ENCODE data around the gene TMC2. TPM values are rescaled to one million over a fixed set of nuclear protein-coding genes. Genes with fewer than 3 reads are reported as not detected.
A peak's percentile ranks its signal among the peaks of the same experiment; 100 is the strongest.

Gene TMC2
- total RNA-seq, 1 experiment from 2014 or later: not detected

DNA sequence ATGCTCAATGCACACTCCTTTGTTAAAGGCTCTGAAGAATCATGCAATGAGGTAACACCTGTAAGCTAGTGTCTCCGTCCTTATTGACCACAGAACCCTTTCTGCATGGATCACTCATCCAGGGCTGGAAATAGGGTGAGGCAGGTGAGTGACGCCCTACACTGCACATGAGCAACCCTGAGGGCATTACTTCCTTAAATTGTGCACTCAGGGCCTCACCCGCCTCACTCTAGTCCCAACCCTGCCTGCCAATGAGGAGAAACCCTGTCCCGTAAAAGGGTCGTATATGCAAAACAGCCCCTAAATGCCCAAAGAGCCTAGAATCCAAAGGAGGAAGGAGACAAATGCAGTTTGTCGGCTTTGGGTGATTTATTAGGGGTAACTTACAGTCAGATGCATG lies 82.4 kb downstream of the TMC2 start:
- Histone ChIP-seq H3K27ac (ENCODE audit: low read length) (no peak overlapping the region), H3K4me3 (ENCODE audit: low read length) (no peak overlapping the region), H3K9me3 (ENCODE audit: low read length) (no peaks in the 10 kb centered on the region), H3K36me3 (ENCODE audit: insufficient read depth, low read length) (no peaks in the 10 kb centered on the region), H3K79me2 (ENCODE audit: low read length) (no peaks in the 10 kb centered on the region), H2AFZ (ENCODE audit: low read length) (peak overlapping the region; percentile 49; the same call in 1 of the 2 replicates), H3K9me2 (replicated peaks; ENCODE audit: insufficient read depth, low read length) (no peaks in the 10 kb centered on the region), H3K4me1 (ENCODE audit: low read length) (peaks cover 23% of the 10 kb centered on the region), H3K4me2 (ENCODE audit: low read depth, low read length, poor library complexity, severe bottlenecking) (no peak overlapping the region), H3K27me3 (ENCODE audit: low read length) (no peaks in the 10 kb centered on the region), H3K9ac (ENCODE audit: low read length) (no peak overlapping the region), H4K20me1 (ENCODE audit: insufficient read depth, low read depth, low read length) (no peaks in the 10 kb centered on the region)
- DNase-seq: peak; percentile 60

DNA sequence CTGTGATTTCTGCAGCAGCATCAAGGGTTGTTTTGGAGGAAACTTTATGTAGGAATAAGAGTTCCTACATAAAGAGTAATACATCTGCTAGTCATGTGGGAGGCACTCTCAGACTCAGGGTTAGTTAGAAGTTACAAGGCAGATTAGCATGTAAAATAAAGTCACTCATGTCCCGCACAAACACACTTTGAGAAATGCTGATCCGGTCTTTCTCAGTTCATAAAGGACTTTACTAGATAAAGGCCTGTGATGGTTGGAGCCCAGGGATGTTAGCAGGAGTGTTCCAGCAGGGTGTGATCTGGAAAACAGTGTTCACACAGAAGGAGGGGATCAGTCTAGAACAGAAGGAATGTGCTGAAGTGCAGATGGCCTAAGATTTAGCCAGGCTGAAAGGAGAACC lies 83.0 kb downstream of the TMC2 start:
- Histone ChIP-seq H3K9me2 (replicated peaks; ENCODE audit: insufficient read depth, low read length) (no peaks in the 10 kb centered on the region), H3K4me3 (ENCODE audit: low read length) (no peak overlapping the region), H3K4me2 (ENCODE audit: low read depth, low read length, poor library complexity, severe bottlenecking) (no peak overlapping the region), H3K4me1 (ENCODE audit: low read length) (peaks cover 23% of the 10 kb centered on the region), H3K36me3 (ENCODE audit: insufficient read depth, low read length) (no peaks in the 10 kb centered on the region), H3K9me3 (ENCODE audit: low read length) (no peaks in the 10 kb centered on the region), H4K20me1 (ENCODE audit: insufficient read depth, low read depth, low read length) (no peaks in the 10 kb centered on the region), H3K27me3 (ENCODE audit: low read length) (no peaks in the 10 kb centered on the region), H3K9ac (ENCODE audit: low read length) (no peak overlapping the region), H3K79me2 (ENCODE audit: low read length) (no peaks in the 10 kb centered on the region), H2AFZ (ENCODE audit: low read length) (0 out of 2 replicates have a peak overlapping the region, but pooled peaks have one; percentile 16), H3K27ac (ENCODE audit: low read length) (no peak overlapping the region)
- no peak for DNase-seq

DNA sequence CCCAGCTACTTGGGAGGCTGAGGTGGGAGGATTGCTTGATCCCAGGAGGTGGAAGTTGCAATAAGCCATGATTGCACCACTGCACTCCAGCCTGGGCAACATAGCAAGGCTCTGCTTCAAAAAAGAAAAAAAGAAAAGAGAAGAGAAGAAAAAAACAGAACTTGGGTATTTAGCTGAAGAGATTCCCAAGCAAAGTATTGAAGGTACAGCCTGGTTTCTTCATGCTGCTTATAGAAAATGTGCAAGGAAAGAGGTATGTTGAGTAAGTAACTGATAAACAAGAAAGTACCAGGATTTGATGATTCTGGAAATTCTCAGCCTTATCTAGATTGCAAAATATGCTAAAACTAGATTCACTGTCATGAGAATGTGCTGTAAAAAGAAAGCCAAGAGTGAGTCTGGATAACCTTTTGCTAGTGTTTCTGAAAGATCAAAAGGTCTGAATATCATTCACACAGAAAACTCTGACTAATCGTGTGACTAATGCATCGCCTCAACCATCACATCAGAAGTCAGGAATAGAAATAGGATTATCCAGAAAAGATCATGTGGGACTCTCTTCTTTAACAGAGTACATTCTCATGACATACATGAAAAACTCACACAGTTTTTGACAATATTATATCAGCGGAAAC lies 83.7 kb downstream of the TMC2 start:
- H3K9me3 ChIP-seq (ENCODE audit: low read length): no peaks in the 10 kb centered on the region
- no peaks in the 10 kb centered on the region for H3K36me3 ChIP-seq (ENCODE audit: insufficient read depth, low read length)
- DNase-seq: no peak
- H3K9me2 ChIP-seq (replicated peaks; ENCODE audit: insufficient read depth, low read length): no peaks in the 10 kb centered on the region
- H3K27ac ChIP-seq (ENCODE audit: low read length): no peak overlapping the region
- H3K4me2 ChIP-seq (ENCODE audit: low read depth, low read length, poor library complexity, severe bottlenecking): no peak overlapping the region
- no peak overlapping the region for H3K9ac ChIP-seq (ENCODE audit: low read length)
- H2AFZ ChIP-seq (ENCODE audit: low read length): no peak overlapping the region
- no peaks in the 10 kb centered on the region for H3K27me3 ChIP-seq (ENCODE audit: low read length)
- H3K79me2 ChIP-seq (ENCODE audit: low read length): no peaks in the 10 kb centered on the region
- no peak overlapping the region for H3K4me3 ChIP-seq (ENCODE audit: low read length)
- H3K4me1 ChIP-seq (ENCODE audit: low read length): peaks cover 23% of the 10 kb centered on the region
- no peaks in the 10 kb centered on the region for H4K20me1 ChIP-seq (ENCODE audit: insufficient read depth, low read depth, low read length)

DNA sequence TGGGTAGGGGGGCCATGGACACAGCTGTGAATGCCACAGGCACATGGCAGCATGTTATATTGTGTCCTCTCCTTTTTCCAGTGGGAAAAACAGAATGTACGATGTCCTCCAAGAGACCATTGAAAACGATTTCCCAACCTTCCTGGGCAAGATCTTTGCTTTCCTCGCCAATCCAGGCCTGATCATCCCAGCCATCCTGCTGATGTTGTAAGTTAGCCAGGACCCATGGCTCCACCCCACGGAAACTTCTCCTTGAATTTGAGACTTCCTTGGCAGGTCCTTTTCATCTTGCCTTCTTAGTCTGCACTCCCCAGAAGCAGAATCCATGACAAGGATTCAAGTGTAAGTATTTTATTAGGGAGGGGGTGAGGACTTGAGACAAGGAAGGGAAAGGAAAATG lies 87.8 kb downstream of the TMC2 start:
- no peak for DNase-seq
- Histone ChIP-seq H3K36me3 (ENCODE audit: insufficient read depth, low read length) (no peaks in the 10 kb centered on the region), H3K27me3 (ENCODE audit: low read length) (no peaks in the 10 kb centered on the region), H3K79me2 (ENCODE audit: low read length) (no peaks in the 10 kb centered on the region), H2AFZ (ENCODE audit: low read length) (no peak overlapping the region), H3K4me1 (ENCODE audit: low read length) (no peaks in the 10 kb centered on the region; the same call in 1 of the 2 replicates), H3K9me3 (ENCODE audit: low read length) (no peaks in the 10 kb centered on the region), H3K27ac (ENCODE audit: low read length) (no peak overlapping the region), H3K4me2 (ENCODE audit: low read depth, low read length, poor library complexity, severe bottlenecking) (no peak overlapping the region), H3K9ac (ENCODE audit: low read length) (no peak overlapping the region), H4K20me1 (ENCODE audit: insufficient read depth, low read depth, low read length) (no peaks in the 10 kb centered on the region), H3K9me2 (replicated peaks; ENCODE audit: insufficient read depth, low read length) (no peaks in the 10 kb centered on the region), H3K4me3 (ENCODE audit: low read length) (no peak overlapping the region)

DNA sequence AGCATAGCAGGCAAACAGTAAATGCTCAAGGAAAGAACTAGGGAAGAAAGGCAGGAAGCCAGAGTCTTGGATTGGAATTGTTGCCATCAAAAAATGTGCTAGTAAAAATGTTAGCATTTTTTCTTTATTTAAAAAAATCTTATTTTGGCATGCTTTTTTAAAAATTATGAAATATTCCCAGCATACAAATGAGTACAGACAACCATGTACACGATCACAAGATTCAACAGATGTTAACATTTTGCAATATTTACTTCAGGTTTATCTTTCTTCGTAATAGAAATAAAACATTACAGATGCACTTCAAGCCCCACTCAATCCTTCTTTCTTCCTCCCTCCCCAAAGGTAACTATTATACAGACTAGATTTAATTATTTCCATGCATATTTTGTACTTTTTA lies 88.7 kb downstream of the TMC2 start:
- no peak for DNase-seq
- Histone ChIP-seq H4K20me1 (ENCODE audit: insufficient read depth, low read depth, low read length) (no peaks in the 10 kb centered on the region), H3K9me3 (ENCODE audit: low read length) (no peaks in the 10 kb centered on the region)

DNA sequence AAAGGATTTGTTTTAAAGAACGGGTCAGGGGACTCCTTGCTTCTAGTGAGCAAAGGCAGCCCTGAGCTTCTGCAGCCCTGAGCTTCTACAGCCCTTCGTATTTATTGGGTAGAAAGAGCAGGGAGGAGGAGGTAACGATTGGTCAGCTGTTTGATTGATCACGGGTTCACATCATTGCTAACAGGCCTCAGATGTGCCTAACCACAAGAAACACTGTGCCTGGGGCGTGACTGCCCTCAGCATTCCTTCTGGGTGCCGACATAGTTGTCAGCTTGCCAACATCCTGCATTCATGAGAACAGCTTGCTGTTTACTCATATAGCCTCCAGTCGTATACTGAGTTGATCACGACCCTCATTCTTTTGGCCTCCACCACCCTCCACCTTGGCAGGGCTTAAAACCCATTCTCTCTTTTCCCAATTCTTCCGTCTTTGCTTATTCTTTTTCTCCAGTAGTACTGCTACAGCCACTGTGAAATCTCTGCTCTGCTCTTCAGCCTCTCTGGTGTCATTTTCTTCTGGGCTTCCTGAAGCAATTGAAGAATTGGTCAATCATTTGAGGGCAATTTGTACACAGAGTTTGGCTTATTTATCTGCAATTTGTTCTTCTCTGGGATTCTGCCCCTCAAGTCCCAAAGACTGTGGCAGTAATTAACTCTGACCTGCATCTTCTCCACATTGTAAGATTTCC lies 90.6 kb downstream of the TMC2 start:
- H2AFZ ChIP-seq (ENCODE audit: low read length): no peak overlapping the region
- H3K9me2 ChIP-seq (replicated peaks; ENCODE audit: insufficient read depth, low read length): no peaks in the 10 kb centered on the region
- H3K79me2 ChIP-seq (ENCODE audit: low read length): no peaks in the 10 kb centered on the region
- H3K4me2 ChIP-seq (ENCODE audit: low read depth, low read length, poor library complexity, severe bottlenecking): no peak overlapping the region
- no peaks in the 10 kb centered on the region for H3K4me1 ChIP-seq (ENCODE audit: low read length)
- H3K36me3 ChIP-seq (ENCODE audit: insufficient read depth, low read length): no peaks in the 10 kb centered on the region
- H3K27me3 ChIP-seq (ENCODE audit: low read length): no peaks in the 10 kb centered on the region
- no peaks in the 10 kb centered on the region for H4K20me1 ChIP-seq (ENCODE audit: insufficient read depth, low read depth, low read length)
- no peaks in the 10 kb centered on the region for H3K9me3 ChIP-seq (ENCODE audit: low read length)
- H3K9ac ChIP-seq (ENCODE audit: low read length): no peak overlapping the region
- DNase-seq: no peak
- no peak overlapping the region for H3K27ac ChIP-seq (ENCODE audit: low read length)
- no peak overlapping the region for H3K4me3 ChIP-seq (ENCODE audit: low read length)

More for the DNA sequence above, 88.7 kb downstream of the TMC2 start:
- Histone ChIP-seq H2AFZ (ENCODE audit: low read length) (no peak overlapping the region), H3K4me1 (ENCODE audit: low read length) (no peaks in the 10 kb centered on the region), H3K4me2 (ENCODE audit: low read depth, low read length, poor library complexity, severe bottlenecking) (no peak overlapping the region), H3K4me3 (ENCODE audit: low read length) (no peak overlapping the region), H3K27me3 (ENCODE audit: low read length) (no peaks in the 10 kb centered on the region), H3K79me2 (ENCODE audit: low read length) (no peaks in the 10 kb centered on the region), H3K27ac (ENCODE audit: low read length) (no peak overlapping the region), H3K9ac (ENCODE audit: low read length) (no peak overlapping the region), H3K9me2 (replicated peaks; ENCODE audit: insufficient read depth, low read length) (no peaks in the 10 kb centered on the region), H3K36me3 (ENCODE audit: insufficient read depth, low read length) (no peaks in the 10 kb centered on the region)

DNA sequence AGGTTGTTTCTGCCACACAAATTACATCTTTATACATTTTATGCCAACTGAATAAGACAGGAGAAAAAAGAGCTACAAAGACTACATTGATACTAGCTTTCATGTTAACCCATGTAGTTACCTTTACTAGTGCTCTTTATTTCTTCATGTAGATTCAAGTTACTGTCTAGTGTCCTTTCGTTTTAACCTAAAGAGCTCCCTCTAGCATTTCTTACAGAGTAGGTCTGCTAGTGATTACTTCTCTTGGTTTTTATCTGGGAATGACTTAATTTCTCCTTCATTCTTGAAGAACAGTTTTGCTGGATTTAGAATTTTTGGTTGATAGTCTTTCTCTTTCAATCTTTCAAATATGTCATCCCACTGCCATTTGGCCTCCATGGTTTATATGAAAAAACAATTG lies 94.9 kb downstream of the TMC2 start:
- Histone ChIP-seq H3K9me3 (ENCODE audit: low read length) (no peaks in the 10 kb centered on the region), H3K4me2 (ENCODE audit: low read depth, low read length, poor library complexity, severe bottlenecking) (no peak overlapping the region)

DNA sequence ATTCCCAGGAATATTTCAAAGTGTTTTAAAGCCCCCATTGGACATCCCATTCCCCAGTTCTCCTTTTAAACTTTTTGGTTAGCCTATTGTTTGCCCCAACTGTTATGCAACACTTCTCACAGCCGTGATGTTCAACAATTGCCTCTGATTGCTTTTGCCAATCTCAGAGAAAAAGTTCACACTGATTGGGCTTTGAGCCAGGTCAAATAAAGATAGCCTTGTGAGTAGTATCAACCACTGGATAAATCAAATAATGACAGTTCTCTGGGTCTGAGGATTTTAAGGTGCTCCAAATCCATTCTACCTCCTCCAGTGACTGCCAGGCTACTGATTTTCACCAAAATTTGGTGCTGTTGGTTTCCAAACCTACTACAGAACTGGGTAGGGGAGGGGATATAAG lies 97.0 kb downstream of the TMC2 start:
- no peaks in the 10 kb centered on the region for H3K27me3 ChIP-seq (ENCODE audit: low read length)
- H3K36me3 ChIP-seq (ENCODE audit: insufficient read depth, low read length): no peaks in the 10 kb centered on the region
- no peak overlapping the region for H3K9ac ChIP-seq (ENCODE audit: low read length)
- H3K79me2 ChIP-seq (ENCODE audit: low read length): no peaks in the 10 kb centered on the region
- H3K27ac ChIP-seq (ENCODE audit: low read length): no peak overlapping the region
- no peak overlapping the region for H3K4me3 ChIP-seq (ENCODE audit: low read length)
- no peaks in the 10 kb centered on the region for H4K20me1 ChIP-seq (ENCODE audit: insufficient read depth, low read depth, low read length)
- H2AFZ ChIP-seq (ENCODE audit: low read length): no peak overlapping the region
- DNase-seq: no peak
- no peaks in the 10 kb centered on the region for H3K4me1 ChIP-seq (ENCODE audit: low read length)
- no peak overlapping the region for H3K4me2 ChIP-seq (ENCODE audit: low read depth, low read length, poor library complexity, severe bottlenecking)
- H3K9me2 ChIP-seq (replicated peaks; ENCODE audit: insufficient read depth, low read length): no peaks in the 10 kb centered on the region
- H3K9me3 ChIP-seq (ENCODE audit: low read length): no peaks in the 10 kb centered on the region

More for the DNA sequence above, 94.9 kb downstream of the TMC2 start:
- Histone ChIP-seq H4K20me1 (ENCODE audit: insufficient read depth, low read depth, low read length) (no peaks in the 10 kb centered on the region), H3K9ac (ENCODE audit: low read length) (no peak overlapping the region), H3K27me3 (ENCODE audit: low read length) (no peaks in the 10 kb centered on the region), H3K4me3 (ENCODE audit: low read length) (no peak overlapping the region), H3K9me2 (replicated peaks; ENCODE audit: insufficient read depth, low read length) (no peaks in the 10 kb centered on the region), H3K79me2 (ENCODE audit: low read length) (no peaks in the 10 kb centered on the region), H2AFZ (ENCODE audit: low read length) (no peak overlapping the region), H3K27ac (ENCODE audit: low read length) (no peak overlapping the region), H3K36me3 (ENCODE audit: insufficient read depth, low read length) (no peaks in the 10 kb centered on the region), H3K4me1 (ENCODE audit: low read length) (no peaks in the 10 kb centered on the region)
- no peak for DNase-seq

Data from Karpas-422 (cell line).